Activated CD8-positive, alpha-beta memory T cell treated with anti-CD3 and anti-CD28 coated beads for 4 hours (primary cell): ENCODE results near the gene ZNF518A.

ENCODE experiments used
- DNase-seq, 2 donors: peaks; one replicate each; pipeline ENCODE4 v3.0.0-alpha.2; 2020; ENCODE audit warnings: low read depth in 2 of 2

The ZNF518A gene, protein sequence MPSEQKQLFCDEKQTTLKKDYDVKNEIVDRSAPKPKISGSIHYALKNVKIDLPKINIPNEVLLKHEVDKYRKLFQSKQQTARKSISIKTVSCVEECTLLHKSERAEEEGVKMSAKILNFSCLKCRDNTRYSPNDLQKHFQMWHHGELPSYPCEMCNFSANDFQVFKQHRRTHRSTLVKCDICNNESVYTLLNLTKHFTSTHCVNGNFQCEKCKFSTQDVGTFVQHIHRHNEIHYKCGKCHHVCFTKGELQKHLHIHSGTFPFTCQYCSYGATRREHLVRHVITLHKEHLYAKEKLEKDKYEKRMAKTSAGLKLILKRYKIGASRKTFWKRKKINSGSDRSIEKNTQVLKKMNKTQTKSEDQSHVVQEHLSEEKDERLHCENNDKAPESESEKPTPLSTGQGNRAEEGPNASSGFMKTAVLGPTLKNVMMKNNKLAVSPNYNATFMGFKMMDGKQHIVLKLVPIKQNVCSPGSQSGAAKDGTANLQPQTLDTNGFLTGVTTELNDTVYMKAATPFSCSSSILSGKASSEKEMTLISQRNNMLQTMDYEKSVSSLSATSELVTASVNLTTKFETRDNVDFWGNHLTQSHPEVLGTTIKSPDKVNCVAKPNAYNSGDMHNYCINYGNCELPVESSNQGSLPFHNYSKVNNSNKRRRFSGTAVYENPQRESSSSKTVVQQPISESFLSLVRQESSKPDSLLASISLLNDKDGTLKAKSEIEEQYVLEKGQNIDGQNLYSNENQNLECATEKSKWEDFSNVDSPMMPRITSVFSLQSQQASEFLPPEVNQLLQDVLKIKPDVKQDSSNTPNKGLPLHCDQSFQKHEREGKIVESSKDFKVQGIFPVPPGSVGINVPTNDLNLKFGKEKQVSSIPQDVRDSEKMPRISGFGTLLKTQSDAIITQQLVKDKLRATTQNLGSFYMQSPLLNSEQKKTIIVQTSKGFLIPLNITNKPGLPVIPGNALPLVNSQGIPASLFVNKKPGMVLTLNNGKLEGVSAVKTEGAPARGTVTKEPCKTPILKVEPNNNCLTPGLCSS (N-terminal part only)

GRCh38 chr10:96129387-96130325 lies at the start of gene ZNF518A:
TSS of gene ZNF518A (plus strand) at chr10:96130297. CDS start at chr10:96156323, 26,026 bp downstream.
- peak; percentile 72 to 81 for DNase-seq

DNA sequence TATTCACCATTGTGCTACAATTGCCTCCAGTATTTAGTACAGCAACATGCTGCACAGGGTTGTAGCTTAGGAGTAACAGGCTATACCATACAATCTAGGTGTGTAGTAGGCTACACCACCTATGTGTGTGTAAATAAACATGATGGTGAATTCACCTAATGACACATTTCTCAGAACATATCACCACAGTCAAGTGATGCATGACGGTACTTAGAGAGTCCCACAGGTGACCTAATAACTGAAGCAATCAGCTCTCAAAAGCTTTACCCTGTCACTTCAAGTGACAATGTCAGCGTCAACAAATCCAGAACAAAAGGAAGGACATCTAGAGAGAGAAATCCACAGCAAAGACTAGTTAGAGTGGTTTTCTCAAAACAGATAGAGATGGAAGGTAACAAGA lies 47.9 kb upstream of the ZNF518A start:
- no peak for DNase-seq

- DNase-seq, result no peak
Observed at GRCh38 chr10:96082748-96083147, 47.3 kb upstream of the ZNF518A start.

DNA sequence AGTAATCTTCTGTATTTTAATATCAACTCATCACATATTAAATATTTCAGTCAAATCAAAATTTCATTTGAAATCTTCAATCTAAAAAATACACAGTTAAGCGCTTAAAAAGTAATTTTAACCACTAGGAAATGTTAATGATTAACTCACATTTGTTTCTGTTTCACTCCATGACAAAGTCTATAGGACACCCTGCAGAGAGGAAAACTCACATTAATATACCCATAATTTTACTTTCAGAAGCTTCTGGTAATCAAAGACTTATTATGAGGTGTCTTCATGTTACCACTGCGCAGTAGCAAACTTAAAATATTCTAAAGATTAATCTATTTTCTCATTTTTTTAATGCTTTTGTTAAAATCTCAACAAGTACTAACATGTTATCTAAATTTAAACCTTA lies 41.0 kb upstream of the ZNF518A start:
- DNase-seq, result no peak

DNA sequence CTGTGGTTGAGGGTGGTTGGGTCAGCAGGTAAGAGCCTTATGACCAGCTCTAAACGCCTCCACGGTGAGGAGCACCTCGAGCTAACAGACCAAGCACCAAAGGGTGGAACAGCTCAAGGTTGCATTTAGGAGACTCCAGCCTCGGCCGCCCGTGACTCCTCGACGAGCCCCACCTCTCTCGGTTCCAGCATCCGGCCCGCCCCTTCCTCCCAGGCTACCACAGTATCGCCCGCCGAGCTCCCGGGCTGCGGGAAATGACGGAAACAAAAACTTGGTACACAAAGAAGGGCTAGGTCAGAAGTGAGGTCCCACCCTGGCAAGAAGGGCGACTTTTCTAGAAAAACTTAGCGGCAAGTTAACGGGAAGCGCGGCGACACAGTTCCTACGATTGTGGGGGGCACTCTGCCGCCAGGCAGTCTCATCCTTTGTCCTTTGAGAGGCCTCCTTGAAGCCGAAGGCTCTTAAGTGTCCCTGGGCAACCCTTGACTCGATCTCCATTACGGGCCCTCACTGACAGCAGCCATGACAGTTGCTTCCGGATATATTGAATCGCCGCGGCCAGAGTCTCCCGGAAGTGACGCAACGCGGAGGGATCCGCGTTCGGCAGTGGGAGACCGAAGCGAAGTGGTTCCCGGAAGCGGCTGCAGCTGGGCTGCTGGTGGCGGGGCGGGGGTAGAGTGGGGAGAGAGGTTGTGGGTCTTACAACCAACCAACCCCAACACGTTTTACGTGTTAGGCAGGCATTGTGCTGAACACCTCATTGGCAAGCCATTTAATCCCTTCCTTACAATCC lies 40.2 kb upstream of the ZNF518A start:
- DNase-seq, result peak; percentile 84 to 89

GRCh38 chr10:96090463-96090800 lies 39.7 kb upstream of the ZNF518A start:
- no peak for DNase-seq

DNA sequence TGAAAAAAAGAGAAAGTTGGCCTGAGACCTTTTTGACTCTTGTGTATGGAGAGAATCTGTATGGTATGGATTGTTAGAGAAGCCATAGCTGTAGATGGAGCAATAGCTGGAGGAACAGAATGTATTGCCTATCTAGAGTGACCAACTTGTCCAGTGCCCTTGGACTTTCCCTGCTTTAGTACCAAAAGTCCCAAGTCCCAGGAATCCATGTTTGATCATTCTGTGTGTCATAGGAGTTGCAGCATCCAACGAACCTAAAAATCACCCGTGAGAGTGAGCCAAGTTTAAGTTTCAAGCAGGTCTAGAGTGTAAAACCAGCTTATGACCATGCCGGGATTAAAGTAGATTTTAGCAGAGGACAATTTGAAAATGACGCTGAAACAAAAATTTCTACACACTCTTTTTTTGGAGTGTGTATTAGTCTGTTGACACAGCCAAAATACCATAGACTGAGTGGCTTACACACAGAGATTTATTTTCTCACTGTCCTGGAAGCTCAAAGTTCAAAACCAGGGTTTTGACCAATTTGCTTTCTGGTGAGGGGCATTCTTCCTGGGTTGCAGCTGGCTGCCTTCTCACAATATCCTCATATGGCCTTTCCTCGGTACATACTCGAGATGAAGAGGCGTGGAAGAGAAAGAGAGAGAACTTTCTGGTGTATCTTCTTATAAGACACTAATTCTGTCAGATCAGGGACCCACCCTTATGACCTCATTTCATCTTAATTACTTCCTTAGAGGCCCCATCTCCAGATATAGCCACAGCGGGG lies 36.9 kb upstream of the ZNF518A start:
- DNase-seq, result no peak

DNA sequence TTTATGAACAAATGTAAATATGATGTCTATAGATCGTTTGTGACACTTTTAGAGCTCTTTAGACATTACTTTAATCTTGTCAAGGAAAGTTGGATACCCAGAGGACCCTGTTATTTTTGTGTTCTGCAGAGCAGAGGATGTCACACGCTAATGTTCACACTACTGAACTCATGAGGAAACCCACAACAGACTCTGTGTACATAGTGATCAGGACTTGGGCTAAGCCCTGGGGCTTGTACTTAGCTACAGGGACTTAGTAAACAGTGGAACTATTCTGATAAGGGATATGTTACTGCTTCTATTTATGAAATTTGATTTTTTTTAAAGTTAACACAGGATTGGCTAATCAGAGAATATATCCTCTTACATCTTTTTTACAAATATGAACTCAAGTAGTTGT lies 36.1 kb upstream of the ZNF518A start:
- DNase-seq, result no peak

GRCh38 chr10:96096958-96097357 lies 33.1 kb upstream of the ZNF518A start:
- no peak for DNase-seq

- no peak for DNase-seq
Observed at GRCh38 chr10:96097865-96098264, 32.2 kb upstream of the ZNF518A start.

- DNase-seq, result no peak
Observed at GRCh38 chr10:96107623-96108038, 22.5 kb upstream of the ZNF518A start.

GRCh38 chr10:96112531-96112930 lies 17.6 kb upstream of the ZNF518A start:
- DNase-seq, result no peak

DNA sequence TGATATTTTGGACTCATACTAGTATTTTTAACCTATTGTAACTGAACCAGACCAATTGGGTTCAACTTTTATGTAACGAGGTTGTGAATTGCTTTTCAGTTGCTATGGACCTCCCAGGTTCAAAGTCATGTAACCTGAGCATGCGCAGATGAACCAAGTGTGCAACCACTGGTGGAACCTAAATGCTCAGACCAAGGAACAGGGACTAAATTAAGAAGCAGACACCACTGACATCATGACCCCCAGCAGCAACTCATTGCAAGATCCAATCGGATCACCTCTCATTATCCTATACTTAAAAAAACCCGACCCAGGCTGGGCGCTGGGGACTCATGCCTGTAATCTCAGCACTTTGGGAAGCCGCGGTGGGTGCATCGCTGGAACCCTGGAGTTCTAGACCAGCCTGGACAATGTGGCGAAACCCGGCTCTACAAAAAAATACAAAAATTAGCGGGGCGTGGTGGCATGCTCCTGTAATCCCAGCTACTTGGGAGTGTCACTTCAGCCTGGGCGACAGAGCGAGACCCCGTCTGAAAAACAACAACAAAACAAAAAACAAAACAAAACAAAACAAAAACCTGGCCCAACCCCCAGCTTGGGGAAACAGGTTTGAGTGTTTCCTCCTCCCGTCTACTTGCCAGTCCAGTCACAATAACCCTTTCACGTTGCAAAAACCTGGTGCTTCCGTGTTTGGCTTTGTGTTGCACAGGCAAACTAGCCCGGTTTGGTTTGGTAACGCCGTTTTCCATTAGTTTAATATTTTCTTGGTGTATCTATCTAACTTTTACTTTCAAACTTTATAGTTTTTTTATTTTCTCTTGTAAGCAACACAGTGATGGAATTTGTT lies 11.3 kb upstream of the ZNF518A start:
- DNase-seq, result no peak

- DNase-seq, result no peak
Observed at GRCh38 chr10:96122824-96123223, 7.3 kb upstream of the ZNF518A start.

- DNase-seq, result no peak
Observed at GRCh38 chr10:96124230-96125141, 5.6 kb upstream of the ZNF518A start.

GRCh38 chr10:96125142-96125515 lies 5.0 kb upstream of the ZNF518A start:
- no peak for DNase-seq

GRCh38 chr10:96130326-96130995 lies 364 bp downstream of the ZNF518A start:
- peak; percentile 35 to 54 for DNase-seq
